ENCODE results near the gene NEXMIF. TPM values are rescaled to one million over a fixed set of nuclear protein-coding genes. Genes with fewer than 3 reads are reported as not detected.

Gene NEXMIF
- total and polyA plus RNA-seq, 2 experiments from 2014 or later: 0.25 to 0.80 TPM

DNA sequence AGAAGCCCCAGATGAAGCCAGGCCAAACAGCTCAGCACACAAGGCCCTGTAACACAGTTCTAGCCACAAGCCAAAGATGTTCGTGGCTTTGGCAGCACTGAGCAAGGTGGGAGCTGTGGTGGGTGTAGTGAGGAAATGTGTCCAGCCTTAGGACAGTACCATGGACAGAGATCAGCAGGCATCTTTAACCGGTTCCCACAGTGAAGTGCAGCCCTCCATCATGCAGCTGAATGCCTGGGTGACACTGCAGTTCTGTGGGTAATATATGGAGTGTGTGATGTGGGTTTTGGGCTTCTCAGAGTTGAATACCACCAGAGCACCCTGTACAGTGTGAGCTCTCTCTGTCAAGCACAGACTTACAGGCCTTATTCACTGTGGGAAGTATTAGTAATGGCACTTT lies 6.0 kb upstream of the NEXMIF start:
- H3K9me3 ChIP-seq (ENCODE audit: low read depth): no peaks in the 10 kb centered on the region
- no peak overlapping the region for H3K4me3 ChIP-seq
- H3K36me3 ChIP-seq (replicated peaks; ENCODE audit: insufficient read depth, low read depth): no peaks in the 10 kb centered on the region
- no peak overlapping the region for H3K4me2 ChIP-seq
- no peaks in the 10 kb centered on the region for H3K27me3 ChIP-seq
- no peaks in the 10 kb centered on the region for H3K4me1 ChIP-seq (ENCODE audit: insufficient read depth)
- no peak overlapping the region for H3K27ac ChIP-seq
- H3K79me2 ChIP-seq: no peaks in the 10 kb centered on the region
- H2AFZ ChIP-seq: no peak overlapping the region
- H3K9me2 ChIP-seq (replicated peaks; ENCODE audit: insufficient read depth): no peaks in the 10 kb centered on the region
- 22% methylated on average over 2 of the region's 2 CpGs for WGBS (ENCODE audit: low lambda C conversion rate, missing lambda C conversion rate)
- peak; percentile 28 for DNase-seq (ENCODE audit: low spot score)
- no peak for TF ChIP-seq EZH2 (IDR thresholded peaks at IDR 0.05; ENCODE audit: borderline replicate concordance)
- TF ChIP-seq EZH2phosphoT487 (IDR thresholded peaks at IDR 0.05; ENCODE audit: low read depth, severe bottlenecking, unreplicated experiment): no peak
- TF ChIP-seq, protein P1, sequence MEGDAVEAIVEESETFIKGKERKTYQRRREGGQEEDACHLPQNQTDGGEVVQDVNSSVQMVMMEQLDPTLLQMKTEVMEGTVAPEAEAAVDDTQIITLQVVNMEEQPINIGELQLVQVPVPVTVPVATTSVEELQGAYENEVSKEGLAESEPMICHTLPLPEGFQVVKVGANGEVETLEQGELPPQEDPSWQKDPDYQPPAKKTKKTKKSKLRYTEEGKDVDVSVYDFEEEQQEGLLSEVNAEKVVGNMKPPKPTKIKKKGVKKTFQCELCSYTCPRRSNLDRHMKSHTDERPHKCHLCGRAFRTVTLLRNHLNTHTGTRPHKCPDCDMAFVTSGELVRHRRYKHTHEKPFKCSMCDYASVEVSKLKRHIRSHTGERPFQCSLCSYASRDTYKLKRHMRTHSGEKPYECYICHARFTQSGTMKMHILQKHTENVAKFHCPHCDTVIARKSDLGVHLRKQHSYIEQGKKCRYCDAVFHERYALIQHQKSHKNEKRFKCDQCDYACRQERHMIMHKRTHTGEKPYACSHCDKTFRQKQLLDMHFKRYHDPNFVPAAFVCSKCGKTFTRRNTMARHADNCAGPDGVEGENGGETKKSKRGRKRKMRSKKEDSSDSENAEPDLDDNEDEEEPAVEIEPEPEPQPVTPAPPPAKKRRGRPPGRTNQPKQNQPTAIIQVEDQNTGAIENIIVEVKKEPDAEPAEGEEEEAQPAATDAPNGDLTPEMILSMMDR (IDR thresholded peaks at IDR 0.05; ENCODE audit: poor library complexity): no peak
- H4K20me1 ChIP-seq (ENCODE audit: insufficient read depth, poor library complexity, severe bottlenecking): no peaks in the 10 kb centered on the region

GRCh38 chrX:74924449-74925224 lies 615 bp downstream of the NEXMIF start:
- 50% methylated on average over 64 of the region's 81 CpGs for WGBS (ENCODE audit: low lambda C conversion rate, missing lambda C conversion rate)
- Histone ChIP-seq H3K4me1 (ENCODE audit: insufficient read depth) (peaks cover 4% of the 10 kb centered on the region), H3K36me3 (replicated peaks; ENCODE audit: insufficient read depth, low read depth) (no peaks in the 10 kb centered on the region), H3K79me2 (no peaks in the 10 kb centered on the region), H3K4me3 (peak overlapping the region; percentile 24), H3K27me3 (peaks cover 6% of the 10 kb centered on the region), H3K4me2 (peak overlapping the region; percentile 91), H3K9me3 (ENCODE audit: low read depth) (no peaks in the 10 kb centered on the region), H4K20me1 (ENCODE audit: insufficient read depth, poor library complexity, severe bottlenecking) (no peaks in the 10 kb centered on the region), H2AFZ (peak overlapping the region; percentile 63), H3K9me2 (replicated peaks; ENCODE audit: insufficient read depth) (no peaks in the 10 kb centered on the region), H3K27ac (no peak overlapping the region)
- DNase-seq (ENCODE audit: low spot score): peak; percentile 63
- TF ChIP-seq, protein P1 (IDR thresholded peaks at IDR 0.05; ENCODE audit: poor library complexity): no peak
- TF ChIP-seq EZH2 (IDR thresholded peaks at IDR 0.05; ENCODE audit: borderline replicate concordance): no peak
- no peak for TF ChIP-seq EZH2phosphoT487 (IDR thresholded peaks at IDR 0.05; ENCODE audit: low read depth, severe bottlenecking, unreplicated experiment)

GRCh38 chrX:74923942-74924448 lies 1.3 kb downstream of the NEXMIF start:
- Histone ChIP-seq H3K79me2 (no peaks in the 10 kb centered on the region), H3K4me1 (ENCODE audit: insufficient read depth) (peaks cover 4% of the 10 kb centered on the region), H4K20me1 (ENCODE audit: insufficient read depth, poor library complexity, severe bottlenecking) (no peaks in the 10 kb centered on the region), H3K27ac (no peak overlapping the region), H3K9me2 (replicated peaks; ENCODE audit: insufficient read depth) (no peaks in the 10 kb centered on the region), H3K36me3 (replicated peaks; ENCODE audit: insufficient read depth, low read depth) (no peaks in the 10 kb centered on the region), H3K4me2 (peak overlapping the region; percentile 91), H2AFZ (peak overlapping the region; percentile 63), H3K27me3 (peaks cover 6% of the 10 kb centered on the region), H3K4me3 (no peak overlapping the region), H3K9me3 (ENCODE audit: low read depth) (no peaks in the 10 kb centered on the region)
- no peak for TF ChIP-seq EZH2phosphoT487 (IDR thresholded peaks at IDR 0.05; ENCODE audit: low read depth, severe bottlenecking, unreplicated experiment)
- TF ChIP-seq, protein P1 (IDR thresholded peaks at IDR 0.05; ENCODE audit: poor library complexity): no peak
- no peak for TF ChIP-seq EZH2 (IDR thresholded peaks at IDR 0.05; ENCODE audit: borderline replicate concordance)
- DNase-seq (ENCODE audit: low spot score): peak; percentile 16
- 48% methylated on average over 45 of the region's 51 CpGs for WGBS (ENCODE audit: low lambda C conversion rate, missing lambda C conversion rate)
